ENCODE data around the gene MYO16.

MYO16 gene

GRCh38 chr13:108667205-108667604 is 37.8 kb downstream of the MYO16 start:
- FAIRE-seq = no peak

GRCh38 chr13:108669381-108669780 is 40.0 kb downstream of the MYO16 start:
- no peak for FAIRE-seq

- no peak for FAIRE-seq
These were observed 44.9 kb downstream of the MYO16 start for GRCh38 chr13:108674346-108674745.

- no peak for FAIRE-seq
These were observed 45.4 kb downstream of the MYO16 start for GRCh38 chr13:108674771-108675170.

GRCh38 chr13:108676620-108677019 is 47.2 kb downstream of the MYO16 start:
- no peak for FAIRE-seq

- no peak for FAIRE-seq
These were observed 48.4 kb downstream of the MYO16 start for GRCh38 chr13:108677806-108678205.

GRCh38 chr13:108680011-108680410 is 50.6 kb downstream of the MYO16 start:
- FAIRE-seq = no peak

- no peak for FAIRE-seq
These were observed 52.7 kb downstream of the MYO16 start for GRCh38 chr13:108681986-108682575.

GRCh38 chr13:108682714-108683113 is 53.3 kb downstream of the MYO16 start:
- no peak for FAIRE-seq

GRCh38 chr13:108686027-108686426 is 56.6 kb downstream of the MYO16 start:
- FAIRE-seq = no peak

- no peak for FAIRE-seq
These were observed 61.3 kb downstream of the MYO16 start for GRCh38 chr13:108690726-108691125.

- no peak for FAIRE-seq
These were observed 71.2 kb downstream of the MYO16 start for GRCh38 chr13:108700422-108701170.

- FAIRE-seq = no peak
These were observed 72.8 kb downstream of the MYO16 start for GRCh38 chr13:108702171-108702570.

GRCh38 chr13:108705031-108705430 is 75.6 kb downstream of the MYO16 start:
- no peak for FAIRE-seq

GRCh38 chr13:108707584-108707983 is 78.2 kb downstream of the MYO16 start:
- FAIRE-seq = no peak

GRCh38 chr13:108708921-108709320 is 79.5 kb downstream of the MYO16 start:
- FAIRE-seq = no peak

- no peak for FAIRE-seq
These were observed 82.0 kb downstream of the MYO16 start for GRCh38 chr13:108711386-108711785.

- FAIRE-seq = no peak
These were observed 96.1 kb downstream of the MYO16 start for GRCh38 chr13:108725471-108725870.

- no peak for FAIRE-seq
These were observed 99.0 kb downstream of the MYO16 start for GRCh38 chr13:108728370-108728769.

- FAIRE-seq = no peak
These were observed 103.7 kb downstream of the MYO16 start for GRCh38 chr13:108733022-108733560.

GRCh38 chr13:108734676-108735075 is 105.3 kb downstream of the MYO16 start:
- FAIRE-seq = no peak

- no peak for FAIRE-seq
These were observed 112.5 kb downstream of the MYO16 start for GRCh38 chr13:108741930-108742329.

GRCh38 chr13:108742701-108743451 is 113.5 kb downstream of the MYO16 start:
- FAIRE-seq = no peak

GRCh38 chr13:108743522-108743921 is 114.1 kb downstream of the MYO16 start:
- FAIRE-seq = no peak

Data from A204.1 (cell line).